ENCODE data around the gene ZHX3.

ZHX3 gene

GRCh38 chr20:41355192-41355591 is 37.7 kb upstream of the ZHX3 start:
- no peak for DNase-seq

DNA sequence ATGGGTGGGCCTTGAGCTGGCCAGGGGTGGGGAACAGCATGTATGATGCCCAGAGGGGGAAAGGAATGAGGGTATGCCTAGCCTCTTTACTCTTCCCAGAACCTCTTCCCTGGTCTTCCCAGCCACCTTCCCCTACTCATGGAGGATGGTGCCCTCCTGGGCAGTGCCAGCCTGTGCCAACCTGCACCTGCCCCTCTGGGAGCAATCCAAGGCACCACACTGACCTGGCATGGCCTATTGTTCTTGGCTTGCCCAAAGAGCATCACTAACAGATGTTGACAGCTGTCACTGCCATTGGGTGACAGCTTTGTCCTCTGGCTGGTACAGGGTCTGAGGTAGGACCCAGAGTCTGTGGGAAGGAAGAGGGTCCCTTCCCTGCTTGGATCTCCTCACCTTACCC is 36.0 kb upstream of the ZHX3 start:
- DNase-seq = no peak

- no peak for DNase-seq
Observed at GRCh38 chr20:41352666-41353065, 35.1 kb upstream of the ZHX3 start.

- no peak for DNase-seq
Observed at GRCh38 chr20:41352106-41352505, 34.6 kb upstream of the ZHX3 start.

DNA sequence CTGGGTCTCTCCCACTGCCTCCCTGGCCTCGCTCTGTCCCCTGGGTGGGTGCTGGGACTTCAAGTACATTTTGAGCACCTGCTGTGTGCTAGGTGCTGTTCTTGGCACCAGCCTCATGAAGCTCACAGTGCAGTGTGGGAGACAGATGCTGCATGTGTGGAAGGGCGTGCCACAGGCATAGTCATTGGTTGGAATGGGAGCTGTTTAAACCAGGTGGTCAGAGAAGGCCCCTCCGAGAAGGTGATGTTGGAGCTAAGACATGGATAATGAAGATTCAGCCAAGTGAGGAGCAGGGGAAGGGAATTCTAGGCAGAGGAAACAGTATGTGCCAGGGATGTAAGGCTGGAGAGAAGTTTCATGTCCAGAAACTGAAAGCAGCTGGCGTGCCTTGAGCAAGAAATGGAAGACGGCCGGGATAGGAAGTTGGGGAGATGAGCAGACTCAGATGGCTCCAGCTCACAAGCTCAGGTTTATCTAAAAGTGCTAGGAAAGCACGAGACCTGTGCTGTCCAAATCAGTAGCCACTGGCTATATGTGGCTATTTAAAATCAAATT is 33.0 kb upstream of the ZHX3 start:
- no peak for DNase-seq

DNA sequence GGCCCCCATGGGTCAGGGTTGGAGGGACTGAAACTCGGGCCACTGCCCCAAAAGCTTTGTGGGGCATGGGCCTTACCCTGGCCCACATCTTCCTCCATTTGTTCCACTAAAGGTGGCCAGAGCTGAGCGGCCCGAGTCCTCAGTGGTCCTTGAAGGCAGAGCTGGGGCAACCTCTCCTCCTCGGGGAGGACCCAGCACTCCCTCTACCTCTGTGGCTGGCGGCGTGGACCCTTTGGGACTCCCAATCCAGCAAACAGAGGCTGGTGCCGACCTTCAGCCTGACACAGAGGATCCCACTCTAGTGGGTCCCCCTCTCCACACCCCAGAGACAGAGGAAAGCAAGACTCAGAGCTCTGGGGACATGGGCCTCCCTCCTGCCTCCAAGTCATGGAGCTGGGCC is 32.4 kb upstream of the ZHX3 start:
- no peak for DNase-seq

GRCh38 chr20:41349266-41349665 is 31.7 kb upstream of the ZHX3 start:
- no peak for DNase-seq

DNA sequence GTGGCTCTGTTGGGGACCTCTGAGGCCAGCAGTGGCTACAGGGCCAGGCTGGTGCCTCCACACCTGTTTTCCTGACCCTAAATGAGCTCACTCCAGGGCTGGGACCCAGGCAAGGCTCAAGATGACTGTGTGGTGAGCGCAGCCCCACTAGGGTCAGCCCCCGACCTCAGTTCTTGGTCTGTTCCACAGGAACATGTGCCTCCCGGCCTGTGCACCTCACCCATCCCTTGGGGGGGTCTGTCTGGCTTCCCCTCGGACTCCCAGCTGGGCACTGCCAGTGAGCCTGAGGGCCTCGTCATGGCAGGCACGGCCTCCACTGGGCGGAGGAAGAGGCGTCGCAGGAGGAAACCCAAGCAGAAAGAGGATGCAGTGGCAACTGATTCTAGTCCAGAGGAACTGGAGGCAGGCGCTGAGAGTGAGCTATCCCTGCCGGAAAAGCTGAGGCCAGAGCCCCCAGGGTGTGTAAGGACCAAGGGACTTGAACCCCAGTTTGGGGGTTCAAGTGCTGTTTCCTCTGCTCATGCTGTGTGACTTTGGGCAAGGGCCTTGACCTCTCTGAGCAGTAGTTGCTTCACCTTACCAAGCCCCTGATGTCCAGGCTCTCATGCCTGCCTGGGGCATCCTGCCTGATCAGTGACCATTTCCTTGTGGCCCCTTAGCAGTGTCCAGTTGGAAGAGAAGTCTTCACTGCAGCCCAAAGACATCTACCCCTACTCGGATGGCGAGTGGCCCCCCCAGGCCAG is 31.1 kb upstream of the ZHX3 start:
- DNase-seq = no peak

DNA sequence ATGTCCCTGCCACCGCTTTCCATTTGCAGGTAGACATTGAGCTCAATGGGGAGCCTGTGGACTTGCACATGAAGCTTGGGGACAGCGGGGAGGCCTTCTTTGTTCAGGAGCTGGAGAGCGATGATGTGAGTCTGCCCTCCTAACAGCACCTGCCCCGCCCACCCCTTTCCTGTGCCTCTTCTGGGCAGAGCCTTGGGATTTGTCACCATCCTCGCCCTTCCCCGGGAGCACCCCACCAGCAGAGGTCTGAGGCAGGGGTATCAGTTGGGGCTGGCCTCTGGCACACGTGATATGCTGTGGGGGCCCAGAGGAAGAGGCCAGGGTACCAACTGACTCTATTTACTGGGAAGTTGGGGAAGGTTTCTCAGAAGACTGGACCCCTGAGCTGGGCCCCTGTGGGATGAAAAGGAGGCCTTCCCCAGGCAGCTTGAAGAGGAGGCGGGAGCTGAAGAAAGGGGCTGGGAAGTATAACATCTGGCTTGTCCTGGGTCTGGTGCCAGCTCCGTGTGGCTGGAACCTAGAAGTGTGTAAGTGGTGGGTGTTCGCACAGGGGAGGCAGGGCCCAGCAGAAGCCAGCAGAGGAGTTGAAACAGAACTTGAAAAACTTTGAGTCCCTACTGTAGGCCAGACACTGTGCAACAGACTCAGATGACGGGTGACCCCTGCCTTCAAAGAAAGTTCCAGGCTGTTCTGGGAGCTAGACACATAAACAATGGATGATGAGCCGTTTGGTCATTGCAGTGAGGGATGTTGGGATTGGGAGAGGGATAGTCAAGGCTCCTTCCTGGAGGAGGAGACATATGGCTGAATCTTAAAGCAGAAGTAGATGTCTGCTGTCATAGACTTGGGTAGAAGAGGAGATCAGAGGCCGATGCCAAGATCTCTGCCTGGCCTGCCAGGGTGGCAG is 30.2 kb upstream of the ZHX3 start:
- no peak for DNase-seq

- DNase-seq = no peak
Observed at GRCh38 chr20:41345729-41346067, 28.2 kb upstream of the ZHX3 start.

DNA sequence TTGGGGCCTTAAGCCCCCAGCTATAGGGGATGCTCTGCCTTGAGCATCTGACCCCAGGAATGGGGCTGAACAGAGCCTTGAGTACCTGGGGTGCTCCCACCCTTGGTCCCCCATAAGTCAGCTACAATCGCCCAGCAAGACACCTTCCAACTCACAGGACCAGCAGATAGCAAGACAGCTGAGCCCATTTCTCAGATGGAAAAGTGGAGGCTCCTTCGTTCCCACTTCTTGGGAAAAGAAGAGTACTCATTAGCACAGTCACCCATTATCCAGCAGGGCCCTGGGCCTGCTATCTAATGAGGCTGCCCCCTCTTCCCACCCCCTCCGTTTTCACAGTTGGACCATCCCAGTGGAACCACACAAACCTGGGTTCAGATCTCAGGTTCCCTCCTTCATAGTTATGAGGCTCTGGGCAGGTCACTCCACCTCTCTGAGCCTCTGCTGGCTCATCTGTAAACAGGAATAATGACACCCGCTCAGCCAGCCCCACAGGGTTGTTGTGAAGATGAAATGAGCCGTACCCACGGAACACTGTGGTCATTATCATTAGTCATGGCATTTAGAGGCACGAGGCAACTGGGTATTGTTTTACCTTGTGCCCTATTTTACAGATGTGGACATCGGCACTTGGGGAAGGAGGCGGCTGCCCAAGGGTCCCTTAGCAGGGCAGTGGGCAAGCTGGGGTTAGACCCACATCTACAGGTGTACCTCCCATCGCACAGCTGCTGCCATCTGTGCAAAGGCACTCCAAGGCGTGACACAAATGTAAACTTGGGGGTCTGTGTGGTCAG is 27.6 kb upstream of the ZHX3 start:
- no peak for DNase-seq

- no peak for DNase-seq
Observed at GRCh38 chr20:41344477-41344876, 26.9 kb upstream of the ZHX3 start.

GRCh38 chr20:41342474-41343464 is 25.2 kb upstream of the ZHX3 start:
- no peak for DNase-seq

- peak; percentile 48 for DNase-seq
Observed at GRCh38 chr20:41340327-41341055, 23.0 kb upstream of the ZHX3 start, which contains the start of gene LPIN3. TSS of gene LPIN3 (plus strand) at chr20:41340821. CDS start at chr20:41345804, 4,983 bp downstream.

DNA sequence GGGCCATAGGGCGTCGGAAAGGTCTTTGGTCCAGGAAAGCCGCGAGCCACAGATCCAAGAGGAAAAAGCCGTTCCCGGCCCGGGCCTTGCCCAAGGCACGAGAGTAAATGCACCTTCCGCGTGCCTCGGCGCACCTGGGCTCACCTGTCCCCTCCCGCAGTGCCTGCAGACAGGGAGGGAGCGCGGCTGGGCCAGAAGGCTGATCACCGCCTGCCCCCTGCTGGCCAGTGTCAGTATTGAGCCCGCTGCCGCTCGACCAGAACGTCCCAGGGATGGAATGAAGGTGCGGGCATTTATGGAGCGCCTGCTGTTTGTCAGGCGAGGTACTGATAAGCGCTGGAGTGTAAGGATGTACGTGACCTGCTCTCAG is 22.4 kb upstream of the ZHX3 start:
- DNase-seq = peak; percentile 84

GRCh38 chr20:41336711-41337492 is 19.4 kb upstream of the ZHX3 start:
- DNase-seq = no peak

GRCh38 chr20:41335591-41335990 is 18.1 kb upstream of the ZHX3 start:
- DNase-seq = no peak

- no peak for DNase-seq
Observed at GRCh38 chr20:41334443-41335421, 17.2 kb upstream of the ZHX3 start.

GRCh38 chr20:41334036-41334435 is 16.5 kb upstream of the ZHX3 start:
- no peak for DNase-seq

Data from T-helper 9 cell (primary cell).